K562 (cell line): ENCODE measurements around the gene NME2. TPM values are rescaled to one million over a fixed set of nuclear protein-coding genes. Genes with fewer than 3 reads are reported as not detected.

Source experiments
- ATAC-seq: fragments of 200-7000 bp; cut with Tn5 transposase; 3 replicates; pipeline ENCODE4 v1.9.1; 2020; ENCODE audit warnings: moderate library complexity
- BruUV-seq: library from RNA; stranded (reverse); fragments of 400-500 nt; replicated peaks from 2 replicates; lab custom pipeline; 2021; lab: Mats Ljungman, UMichigan
- CTCF ChIA-PET: fragments of 300-600 bp; formaldehyde crosslinking; extraction: SDS; loops from one replicate; lab custom pipeline; 2021; ENCODE audit warnings: low intra/inter-chr PET ratio; lab: Yijun Ruan, JAX
- POLR2A ChIA-PET: fragments of 300-600, 350-650 bp; sonication (Branson Sonifier 250); formaldehyde crosslinking; extraction: SDS; loops from one replicate; lab custom pipeline; 2021; ENCODE audit warnings: antibody characterized with exemption, inconsistent platforms; lab: Yijun Ruan, JAX
- DNase-seq, 4 experiments: peaks; one replicate each; pipeline versions ENCODE4 v3.0.0 to v3.0.0-alpha.2; 2011 to 2018; ENCODE audit warnings: low spot score in 3 of 4, mixed read lengths in 3 of 4; ENCODE audit errors: extremely low read depth in 1 of 4
- FAIRE-seq: peaks from 2 replicates; lab custom pipeline; 2011; peaks lifted over from hg19 to GRCh38; lab: Jason Lieb, UNC
- H2AFZ ChIP-seq: 2 replicates; pipeline ENCODE4 v1.6.0; 2011; ENCODE audit warnings: low read depth, low read length, control low read depth, inconsistent platforms
- H3K27ac ChIP-seq: fragments of 200-600 bp; 3 replicates; pipeline ENCODE4 v1.8.0; 2011; ENCODE audit warnings: low read depth, mild to moderate bottlenecking, control low read depth, inconsistent platforms, low read length, moderate library complexity, mixed read lengths; ENCODE audit errors: extremely low read depth
- H3K27me3 ChIP-seq, 2 experiments: fragments of 300-600 bp in 1 of 2; 2 replicates in 1 of 2; 3 replicates in 1 of 2; pipeline versions ENCODE4 v1.6.0 to v1.8.0; 2011; ENCODE audit warnings: inconsistent platforms in 2 of 2, low read length in 2 of 2, mild to moderate bottlenecking in 1 of 2, mixed read lengths in 1 of 2, moderate library complexity in 1 of 2; ENCODE audit not compliant: control insufficient read depth in 2 of 2, insufficient read depth in 2 of 2
- H3K36me3 ChIP-seq: fragments of 300-600 bp; 3 replicates; pipeline ENCODE4 v1.8.0; 2011; ENCODE audit warnings: mild to moderate bottlenecking, low read length, inconsistent platforms; ENCODE audit not compliant: control insufficient read depth, insufficient read depth
- H3K4me1 ChIP-seq, 2 experiments: fragments of 200-600 bp in 1 of 2; replicated peaks in 1 of 2; 2 replicates in 1 of 2; 3 replicates in 1 of 2; pipeline versions ENCODE4 v1.5.1 to v1.8.0; 2011; ENCODE audit warnings: inconsistent platforms in 2 of 2, low read length in 2 of 2, mild to moderate bottlenecking in 1 of 2, mixed read lengths in 1 of 2, moderate library complexity in 1 of 2; ENCODE audit not compliant: control insufficient read depth in 2 of 2, insufficient read depth in 2 of 2
- H3K4me2 ChIP-seq: 2 replicates; pipeline ENCODE4 v1.6.1; 2011; ENCODE audit warnings: low read length, control low read depth, inconsistent platforms, mixed read lengths; ENCODE audit not compliant: insufficient read depth
- H3K4me3 ChIP-seq: fragments of 200-600 bp; sonication (generic), shearing (Covaris generic); 2 replicates; pipeline ENCODE4 v1.5.1; 2016; ENCODE audit warnings: control low read depth, inconsistent platforms
- H3K79me2 ChIP-seq: fragments of 200-600 bp; 3 replicates; pipeline ENCODE4 v1.8.0; 2011; ENCODE audit warnings: low read length, inconsistent platforms; ENCODE audit not compliant: control insufficient read depth, insufficient read depth
- H3K9ac ChIP-seq, 2 experiments: 2 replicates each; pipeline versions ENCODE4 v1.6.0 to v1.6.1; 2011; ENCODE audit warnings: low read depth in 2 of 2, low read length in 2 of 2, control low read depth in 1 of 2, inconsistent platforms in 1 of 2, mild to moderate bottlenecking in 1 of 2, mixed read lengths in 1 of 2; ENCODE audit not compliant: insufficient read depth in 1 of 2
- H3K9me1 ChIP-seq: one replicate; pipeline ENCODE4 v1.6.0; 2011; ENCODE audit warnings: inconsistent platforms, mild to moderate bottlenecking, low read length, moderate library complexity; ENCODE audit not compliant: control insufficient read depth, insufficient read depth
- H3K9me3 ChIP-seq: replicated peaks from 2 replicates; pipeline ENCODE4 v1.5.1; 2011; ENCODE audit warnings: low read depth, low read length, inconsistent platforms; ENCODE audit not compliant: control insufficient read depth, insufficient read depth
- H4K20me1 ChIP-seq: replicated peaks from 2 replicates; pipeline ENCODE4 v1.6.1; 2011; ENCODE audit warnings: low read length, inconsistent platforms, mixed read lengths; ENCODE audit not compliant: control insufficient read depth, insufficient read depth
- BCLAF1 ChIP-seq, 2 experiments: fragments of 450-650 bp in 1 of 2; IDR thresholded peaks; 2 replicates each; pipeline ENCODE4 v1.6.1; 2011 to 2017; ENCODE audit warnings: low read depth in 2 of 2, antibody characterized with exemption in 1 of 2, borderline replicate concordance in 1 of 2, low read length in 1 of 2, mild to moderate bottlenecking in 1 of 2, mixed read lengths in 1 of 2; ENCODE audit not compliant: control insufficient read depth in 1 of 2
- CBX5 ChIP-seq: IDR thresholded peaks from 2 replicates; pipeline ENCODE4 v1.6.1; 2014; ENCODE audit warnings: low read depth, borderline replicate concordance
- DPF2 ChIP-seq: fragments of 450-650 bp; IDR thresholded peaks from 2 replicates; pipeline ENCODE4 v1.6.1; 2016
- ETS1 ChIP-seq: conservative IDR thresholded peaks from 2 replicates; pipeline ENCODE4 v1.6.1; 2011; ENCODE audit warnings: low read depth, mild to moderate bottlenecking, low read length; ENCODE audit not compliant: control insufficient read depth
- ETV5 ChIP-seq: sonication (generic); formaldehyde crosslinking; IDR thresholded peaks from 2 replicates; pipeline ENCODE4 v1.4.0; 2020; ENCODE audit warnings: low read depth, mild to moderate bottlenecking, missing genetic modification reagents
- GABPB1 ChIP-seq: sonication (generic); formaldehyde crosslinking; IDR thresholded peaks from 2 replicates; pipeline ENCODE4 v1.8.0; 2022; ENCODE audit warnings: mild to moderate bottlenecking, missing genetic modification reagents
- TEAD2 ChIP-seq: fragments of 450-650 bp; IDR thresholded peaks from 2 replicates; pipeline ENCODE4 v1.6.1; 2016; ENCODE audit warnings: missing genetic modification characterization, control low read depth, missing compliant biosample characterization
- TSC22D4 ChIP-seq: fragments of 450-650 bp; IDR thresholded peaks from 2 replicates; pipeline ENCODE4 v1.6.1; 2016; ENCODE audit warnings: missing genetic modification characterization, missing biosample characterization, control low read depth
- ZNF318 ChIP-seq, 2 experiments: fragments of 450-650 bp; IDR thresholded peaks; 2 replicates each; pipeline ENCODE4 v1.6.1; 2016; ENCODE audit warnings: mild to moderate bottlenecking in 2 of 2, borderline replicate concordance in 1 of 2, low read depth in 1 of 2, moderate library complexity in 1 of 2
- ZNF586 ChIP-seq: fragments of 450-650 bp; formaldehyde crosslinking; conservative IDR thresholded peaks from 2 replicates; pipeline ENCODE4 v1.4.0; 2020; ENCODE audit warnings: mild to moderate bottlenecking, moderate library complexity
- WGBS: fragments of 100-300 bp; shearing (Covaris generic); methylation state at CpG from one replicate; pipeline ENCODE4 v1.1.6; 2016; ENCODE audit warnings: low coverage, mixed read lengths; ENCODE audit not compliant: insufficient coverage; ENCODE audit errors: missing lambda C conversion rate; 5-methylcytosine and 5-hydroxymethylcytosine counted together
- in situ Hi-C: fragments of 300-500 bp; cut with MboI; formaldehyde crosslinking; loops from 4 replicates; pipeline ENCODE4 v1.15.0; 2018; ENCODE audit warnings: inconsistent platforms, mixed read lengths
- intact Hi-C: fragments of 100-400 bp; cut with micrococcal nuclease; formaldehyde crosslinking; loops from 2 replicates; pipeline ENCODE4 v1.14.2; 2022
- polyA plus RNA-seq, 8 experiments: library from polyadenylated mRNA; depleted of rRNA in 4 of 8; stranded (reverse) in 5 of 8; unstranded in 3 of 8; fragments of >200 nt; fragmentation: Nextera tagmentation in 2 of 8; fragmentation: Illumina TruSeq in 1 of 8; extraction: Ambion mirVana in 2 of 8; extraction: Trizol in 1 of 8; gene quantifications; 2 replicates each; pipeline versions ENCODE4 v1.2.1 to v1.2.3, GENCODE V29; 2011 to 2014; ENCODE audit warnings: inconsistent platforms in 1 of 8, missing spikeins in 1 of 8
- total RNA-seq, 7 experiments: library from RNA; depleted of rRNA in 6 of 7; stranded (reverse); fragments of >200 nt in 6 of 7; fragmentation: Illumina TruSeq in 2 of 7; extraction: Trizol in 2 of 7; gene quantifications; 2 replicates each; pipeline versions ENCODE4 v1.2.1 to v1.2.3, GENCODE V29; 2011 to 2021; ENCODE audit warnings: low replicate concordance in 1 of 7

NME2 gene
- total and polyA plus RNA-seq, 9 of the 15 experiments (the other 6 are each of a cell fraction or from before 2014, with no cell fraction given) = 684 to 1,202 (median 924) TPM

GRCh38 chr17:51184124-51184523 lies 17.9 kb downstream of the NME2 start:
- H3K27me3 ChIP-seq = no peaks in the 10 kb centered on the region
- no peak overlapping the region for H3K27ac ChIP-seq
- H3K36me3 ChIP-seq = peaks cover 63% of the 10 kb centered on the region
- intact Hi-C loops (no loop called here), in situ Hi-C loops (no loop called here)
- H2AFZ ChIP-seq = no peak overlapping the region
- no peaks in the 10 kb centered on the region for H3K4me1 ChIP-seq
- BruUV-seq = no TSS peak
- no peak overlapping the region for H3K4me3 ChIP-seq
- H3K79me2 ChIP-seq = no peaks in the 10 kb centered on the region
- POLR2A ChIA-PET = no interaction called here
- H3K9me1 ChIP-seq = no peaks in the 10 kb centered on the region
- CTCF ChIA-PET = no interaction called here
- no peak for FAIRE-seq
- H3K9me3 ChIP-seq = no peaks in the 10 kb centered on the region
- 87% methylated on average over 1 of the region's 1 CpG for WGBS
- no peaks in the 10 kb centered on the region for H4K20me1 ChIP-seq
- H3K4me2 ChIP-seq = no peak overlapping the region
- DNase-seq = no peak
- no peak for ATAC-seq
- no peak overlapping the region for H3K9ac ChIP-seq
- TF ChIP-seq BCLAF1 (IDR thresholded peaks at IDR 0.05; ENCODE audit: borderline replicate concordance in 1 of 2, control insufficient read depth in 1 of 2, low read depth in 2 of 2, low read length in 1 of 2) (no peak), ETV5 (CRISPR knock-in tag) (no peak), ETS1 (no peak), TSC22D4 (tag) (no peak), CBX5 (no peak), GABPB1 (no peak), TEAD2 (tag) (no peak), ZNF318 (IDR thresholded peaks at IDR 0.05; ENCODE audit: borderline replicate concordance in 1 of 2, low read depth in 1 of 2) (no peak), DPF2 (no peak), ZNF586 (no peak)
